CD4-positive, alpha-beta T cell treated with Interleukin-4 for 4 hours (primary cell): ENCODE results near the gene CRYBB1.
A peak's percentile ranks its signal among the peaks of the same experiment; 100 is the strongest.

Experiments used
- DNase-seq: peaks from one replicate; pipeline ENCODE4 v3.0.0-alpha.2; 2020

The CRYBB1 gene

DNA sequence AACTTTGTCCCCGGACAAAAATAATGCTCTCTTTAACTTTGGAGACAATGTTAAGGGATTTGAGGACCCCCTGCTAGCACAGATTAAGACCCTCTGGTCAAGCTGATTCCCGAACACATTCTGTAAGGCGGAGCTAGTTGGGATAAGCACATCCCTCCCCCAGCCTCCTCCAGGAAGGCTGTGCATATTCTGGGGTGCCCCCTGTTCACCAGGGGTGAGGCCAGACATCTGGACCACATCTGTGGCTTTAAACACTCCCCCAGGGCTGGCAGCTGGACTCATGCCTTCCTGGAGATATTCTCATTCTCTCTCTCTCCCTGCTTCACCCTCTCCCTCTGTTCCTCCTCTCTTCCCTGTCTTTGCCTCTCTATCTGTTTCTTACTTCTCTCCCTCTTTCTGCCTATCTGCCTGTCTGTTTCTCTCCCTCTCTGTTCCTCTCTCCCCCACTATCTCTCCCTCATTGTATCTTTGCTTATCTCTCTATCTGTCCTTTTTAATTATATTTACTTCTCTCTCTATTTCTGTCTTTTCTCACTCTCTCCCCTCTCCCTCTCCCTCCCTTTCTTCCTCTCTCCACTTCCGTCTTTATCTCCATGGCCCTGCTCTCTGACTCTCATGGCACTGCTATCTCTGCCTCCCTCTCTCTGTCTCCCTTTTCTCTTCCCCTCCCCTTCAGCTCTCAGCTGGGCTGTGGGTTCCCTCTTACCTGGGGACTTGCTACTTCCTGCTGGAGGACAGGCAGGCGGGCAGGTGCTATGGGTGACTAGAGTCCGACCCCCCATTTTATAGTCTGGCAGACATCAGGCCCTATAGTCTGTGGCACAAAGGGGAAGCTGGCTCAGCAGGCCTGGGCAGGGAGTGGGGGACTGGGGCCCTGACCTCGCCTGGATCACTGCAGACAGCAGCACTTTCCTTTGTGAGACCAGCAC, at the start of gene CRYBB1:
TSS of gene CRYBB1 (minus strand) at position 757 of the 929 bp plus-strand sequence. CDS start 1,708 bp downstream, outside the sequence.
- no peak for DNase-seq

DNA sequence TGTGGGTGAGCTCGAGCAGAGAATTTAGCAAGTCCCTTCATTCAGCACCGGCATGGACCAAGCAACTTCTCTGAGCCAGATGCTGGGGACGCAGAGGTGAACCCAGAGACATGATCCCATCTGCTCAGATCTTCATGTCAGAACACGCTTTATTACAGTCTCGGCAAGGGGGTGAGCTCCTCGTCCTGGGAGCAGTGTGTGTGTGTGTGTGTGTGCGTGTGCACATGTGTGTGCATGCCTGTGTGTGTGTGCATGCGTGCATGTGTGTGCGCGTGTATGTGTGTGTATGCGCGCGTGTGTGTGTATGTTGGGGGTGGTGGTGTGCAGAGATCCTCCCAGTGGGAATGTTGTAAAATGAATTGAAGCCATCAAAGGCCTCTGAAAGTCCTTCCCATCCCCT, 49.3 kb upstream of the CRYBB1 start:
- no peak for DNase-seq

DNA sequence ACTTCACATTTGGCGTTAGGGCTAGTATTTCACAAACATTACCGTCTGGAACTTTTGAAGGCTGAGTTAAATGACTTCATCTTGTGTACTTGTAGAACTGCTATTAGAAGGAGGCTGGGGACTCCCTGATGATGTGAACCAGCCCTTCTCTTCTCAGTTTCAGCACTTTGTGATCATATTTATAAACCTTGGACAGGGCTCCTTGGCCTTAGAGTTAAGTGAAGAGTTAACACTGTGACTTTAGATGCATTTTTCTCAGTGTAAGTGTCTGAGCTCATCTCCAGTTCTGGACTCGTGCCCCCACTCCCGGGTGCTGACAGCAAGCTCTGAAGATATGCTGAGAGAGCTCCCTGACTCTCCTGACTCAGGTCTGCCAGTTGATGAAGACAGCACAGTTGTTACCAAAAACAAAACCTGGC, 48.0 kb upstream of the CRYBB1 start:
- no peak for DNase-seq

DNA sequence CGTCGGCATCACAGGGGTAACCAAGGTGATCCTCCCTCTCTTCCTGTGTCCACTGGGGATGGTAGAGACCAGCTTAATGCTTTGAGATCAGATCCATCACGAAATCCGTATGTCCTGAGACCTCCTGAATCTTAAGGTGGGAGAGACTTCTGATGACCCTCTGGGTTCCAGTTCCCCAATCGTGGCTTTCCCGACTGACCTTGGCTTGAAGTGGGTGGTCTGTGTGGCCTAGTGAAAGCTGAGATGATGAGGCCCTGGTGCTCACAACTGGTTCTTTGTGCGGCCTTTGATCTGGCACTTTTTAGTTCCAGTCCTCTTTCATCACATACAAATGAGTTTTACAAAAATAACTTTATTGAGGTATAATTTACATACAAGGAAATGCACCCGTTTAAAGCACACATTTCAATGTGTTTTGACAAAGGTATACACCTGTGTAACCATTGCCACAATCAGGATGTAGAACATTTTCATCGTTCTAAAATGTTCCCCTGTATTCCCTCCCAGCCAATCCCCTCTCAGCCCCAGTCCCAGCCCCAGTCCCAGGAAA, 45.6 kb upstream of the CRYBB1 start:
- no peak for DNase-seq

DNA sequence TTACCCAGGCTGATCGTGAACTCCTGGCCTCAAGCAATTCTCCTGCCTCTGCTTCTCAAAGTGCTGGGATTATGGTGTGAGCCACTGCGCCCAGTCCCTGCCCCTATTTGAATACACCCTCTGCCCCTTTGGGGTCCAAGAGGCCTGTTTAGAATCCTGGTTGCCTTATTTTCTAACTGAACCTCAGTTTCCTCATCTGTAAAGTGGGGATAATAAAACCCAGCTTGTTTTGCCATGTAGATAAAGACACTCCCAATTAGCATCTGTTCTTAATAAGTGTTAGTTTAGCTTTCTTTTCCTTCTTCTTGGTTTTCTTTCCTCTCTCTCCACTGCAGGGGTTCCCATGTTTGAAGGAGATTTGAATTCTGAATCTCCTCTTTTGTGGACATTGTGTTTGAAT, 44.3 kb upstream of the CRYBB1 start:
- DNase-seq: no peak

DNA sequence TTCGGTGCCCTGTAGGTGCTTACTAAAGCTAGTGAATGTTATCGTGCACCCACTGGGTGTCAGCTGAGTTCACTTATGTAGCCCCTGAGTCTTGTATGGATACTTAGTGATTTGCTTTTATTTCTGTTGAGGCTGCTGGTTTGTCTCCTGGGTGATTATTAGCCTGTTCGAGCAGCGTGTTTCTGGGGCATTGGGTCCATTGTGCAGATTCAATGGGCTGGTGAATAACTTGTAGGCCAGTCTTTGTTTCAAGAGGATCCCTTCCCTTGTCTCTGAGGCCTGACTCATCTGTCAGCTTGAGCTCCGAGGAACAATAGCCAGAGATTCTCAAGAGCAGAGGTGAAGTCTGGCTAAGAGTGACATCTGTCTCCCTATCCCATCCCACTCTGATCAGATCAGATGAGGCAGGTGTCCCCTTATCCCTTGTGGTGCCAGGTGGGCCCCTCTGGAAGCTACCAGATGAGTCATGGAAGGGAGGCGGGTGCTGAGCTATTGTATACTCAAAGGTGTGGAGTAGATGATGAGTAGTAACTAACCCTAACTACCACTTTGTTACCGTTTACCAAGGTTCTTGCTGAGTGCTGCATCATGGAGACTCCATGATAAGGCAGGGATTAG, 43.2 kb upstream of the CRYBB1 start:
- no peak for DNase-seq

DNA sequence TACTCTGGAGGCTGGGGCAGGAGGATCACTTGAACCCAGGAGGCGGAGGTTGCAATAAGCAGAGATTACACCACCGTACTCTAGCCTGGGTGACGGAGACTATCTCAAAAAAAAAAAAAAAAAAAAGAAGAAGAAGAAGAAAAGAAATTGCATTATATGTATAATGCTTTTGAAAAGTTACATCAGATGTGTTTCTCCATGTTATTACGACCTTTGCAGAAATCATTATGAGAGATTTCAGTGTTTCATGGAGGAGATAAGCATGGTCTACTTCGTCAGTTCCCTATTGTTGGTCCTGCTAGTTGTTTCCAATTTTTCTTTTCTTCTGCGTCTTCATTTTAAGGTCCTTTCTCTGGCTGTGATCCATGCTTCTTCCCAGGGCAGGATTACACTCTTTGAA, 42.5 kb upstream of the CRYBB1 start:
- no peak for DNase-seq

DNA sequence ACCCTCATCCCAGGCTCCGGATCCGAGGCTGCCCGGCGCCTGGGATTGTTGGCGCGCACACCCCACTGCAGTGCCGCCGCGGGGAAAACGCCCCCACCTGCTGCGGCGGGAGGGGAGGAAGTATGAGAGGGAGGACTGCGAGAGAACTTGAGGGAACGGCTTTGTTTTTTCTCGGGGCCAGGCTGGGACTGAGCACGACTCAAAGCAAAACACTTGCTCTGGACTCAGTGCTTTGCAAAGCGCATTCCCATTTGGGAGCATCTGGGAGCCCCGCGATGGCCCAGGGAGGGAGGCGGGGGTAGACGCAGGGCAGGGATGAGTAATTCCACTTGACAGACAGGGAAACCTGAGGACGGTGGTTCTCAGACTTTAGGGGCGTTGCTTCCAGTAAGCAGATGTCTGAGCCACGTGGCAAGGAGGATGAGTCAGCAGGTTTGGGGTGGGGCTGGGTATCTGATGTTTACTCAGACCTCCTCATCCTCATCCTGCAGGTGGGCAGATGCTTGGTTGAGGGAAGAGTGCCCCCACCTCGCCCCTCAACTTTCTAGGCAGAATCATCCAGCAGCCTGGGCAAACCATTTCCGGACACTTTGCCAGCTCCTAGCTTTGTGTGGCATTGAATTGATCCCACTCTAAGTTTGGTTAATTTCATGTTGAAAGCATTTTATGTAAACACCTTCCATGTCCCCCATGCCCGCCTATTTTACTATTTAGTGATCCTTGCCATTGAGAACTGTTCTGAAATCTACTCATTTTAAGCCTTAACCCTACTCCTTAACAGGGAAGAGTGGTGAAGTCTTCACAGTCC, 41.0 kb upstream of the CRYBB1 start:
- DNase-seq: peak; percentile 88

DNA sequence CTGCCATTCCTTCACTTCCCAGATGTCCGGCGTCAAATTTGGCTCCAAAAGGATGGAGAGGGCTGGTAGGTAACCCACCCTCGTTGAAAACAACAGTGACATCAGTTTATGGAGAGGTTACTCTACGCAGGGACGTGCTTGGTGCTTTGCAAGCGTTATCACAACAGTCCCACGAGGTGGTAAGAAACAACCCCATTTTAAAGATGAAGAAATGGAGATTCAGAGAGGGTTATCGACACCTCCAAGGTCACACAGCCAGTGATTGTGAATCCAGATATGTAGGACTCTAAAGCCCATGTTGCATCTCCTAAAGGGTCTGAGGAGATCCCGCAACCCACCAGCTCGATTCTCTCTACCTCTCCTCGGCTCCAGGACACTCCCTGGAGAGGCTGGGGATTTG, 40.3 kb upstream of the CRYBB1 start:
- DNase-seq: no peak

DNA sequence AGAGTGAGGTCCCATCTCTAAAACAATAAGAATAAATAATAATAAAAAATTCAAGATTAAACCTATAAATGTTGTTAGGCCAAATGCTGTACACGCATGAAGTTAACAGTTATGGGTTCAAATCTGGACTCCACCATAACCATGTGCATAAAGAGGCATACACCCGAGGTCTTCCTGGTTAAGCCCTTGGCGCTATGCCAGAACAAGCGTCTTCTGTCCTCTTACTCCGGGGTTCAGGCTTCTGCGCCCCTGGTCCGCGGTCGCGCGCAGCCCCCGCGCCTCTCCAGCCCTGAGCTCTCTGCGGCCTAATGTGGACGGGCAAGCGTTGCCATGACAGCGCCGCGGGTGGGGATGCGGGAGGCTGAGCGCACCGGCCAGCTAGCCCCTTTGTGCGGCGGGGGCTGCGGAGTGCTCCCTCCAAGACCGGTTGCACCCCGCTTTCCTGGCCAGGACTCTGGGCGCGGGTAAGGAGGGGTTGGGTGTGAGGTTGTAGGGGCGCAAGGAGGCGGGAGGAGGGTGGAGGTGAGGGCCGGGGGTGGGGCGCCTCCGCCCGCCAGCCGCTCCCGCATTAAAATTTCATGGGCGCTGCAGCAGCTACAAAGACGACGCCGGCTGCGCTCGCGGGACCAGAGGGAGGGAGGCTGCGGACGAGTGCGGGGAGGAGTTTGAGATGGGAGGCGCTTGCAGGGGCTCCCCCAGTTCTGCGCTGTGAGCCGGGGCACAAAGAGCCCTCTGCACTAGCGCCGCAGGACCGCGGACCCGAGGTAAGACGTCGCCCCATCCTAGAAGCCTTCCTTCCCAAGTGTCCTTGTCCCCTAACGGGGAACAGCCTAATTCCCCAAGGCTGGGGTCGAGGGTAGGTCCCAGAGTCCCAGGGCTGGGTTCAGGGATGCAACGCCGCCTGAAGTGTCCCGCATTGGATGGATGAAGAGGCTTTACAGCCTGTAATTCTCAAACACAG, 39.3 kb upstream of the CRYBB1 start, which contains the start of gene MIAT:
TSS of gene MIAT (plus strand) at position 698 of the 961 bp plus-strand sequence.
- DNase-seq: peak; percentile 73

DNA sequence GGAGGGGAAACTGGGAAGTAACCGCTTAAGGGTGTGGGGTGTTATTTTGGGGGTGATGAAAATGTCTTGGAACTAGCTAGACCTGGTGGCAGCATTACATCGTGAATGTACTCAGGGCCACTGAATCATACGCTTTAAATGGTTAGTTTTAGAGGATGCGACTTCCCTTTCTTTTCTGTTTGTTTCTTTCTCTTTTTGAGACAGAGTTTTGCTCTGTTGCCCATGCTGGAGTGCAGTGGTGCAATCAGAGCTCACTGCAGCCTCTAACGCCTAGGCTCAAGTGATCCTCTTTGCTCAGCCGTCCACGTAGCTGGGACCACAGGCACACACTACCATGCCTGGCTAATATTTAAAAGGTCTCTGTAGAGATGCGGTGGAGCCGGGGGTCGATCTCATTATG, 34.0 kb upstream of the CRYBB1 start:
- no peak for DNase-seq

DNA sequence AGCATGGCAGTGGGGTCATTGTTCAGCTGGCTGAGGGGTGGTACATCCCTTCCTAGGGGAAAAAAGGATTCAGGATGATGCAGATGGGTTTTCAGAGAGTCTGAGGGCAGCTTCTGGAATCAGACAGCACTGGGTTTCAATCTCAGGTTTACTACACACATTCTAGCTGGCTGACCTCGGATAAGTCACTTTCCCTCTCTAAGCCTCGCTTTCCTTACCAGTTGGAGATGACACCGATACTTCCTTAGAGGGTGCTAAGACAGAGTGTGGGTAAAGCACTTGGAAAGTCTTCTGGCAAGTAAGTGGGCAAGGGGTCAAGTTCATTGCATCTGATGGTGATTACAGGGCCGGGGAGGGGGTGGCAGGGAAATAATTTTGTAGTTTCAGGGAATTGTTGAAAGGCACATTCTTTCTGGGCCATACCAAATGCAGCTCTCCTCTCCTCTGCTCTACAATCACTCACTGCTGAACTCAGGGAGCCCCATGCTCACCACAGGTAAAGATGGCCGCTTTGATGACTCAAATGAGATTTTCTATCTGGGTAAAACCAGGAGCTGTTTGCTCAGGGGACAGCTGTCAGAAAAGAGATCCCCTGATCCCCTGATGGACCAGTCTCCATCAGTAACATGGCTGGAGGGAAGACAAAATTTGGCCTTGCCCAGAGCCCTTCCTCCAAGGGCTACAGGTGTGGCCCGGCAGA, 33.0 kb upstream of the CRYBB1 start:
- no peak for DNase-seq

DNA sequence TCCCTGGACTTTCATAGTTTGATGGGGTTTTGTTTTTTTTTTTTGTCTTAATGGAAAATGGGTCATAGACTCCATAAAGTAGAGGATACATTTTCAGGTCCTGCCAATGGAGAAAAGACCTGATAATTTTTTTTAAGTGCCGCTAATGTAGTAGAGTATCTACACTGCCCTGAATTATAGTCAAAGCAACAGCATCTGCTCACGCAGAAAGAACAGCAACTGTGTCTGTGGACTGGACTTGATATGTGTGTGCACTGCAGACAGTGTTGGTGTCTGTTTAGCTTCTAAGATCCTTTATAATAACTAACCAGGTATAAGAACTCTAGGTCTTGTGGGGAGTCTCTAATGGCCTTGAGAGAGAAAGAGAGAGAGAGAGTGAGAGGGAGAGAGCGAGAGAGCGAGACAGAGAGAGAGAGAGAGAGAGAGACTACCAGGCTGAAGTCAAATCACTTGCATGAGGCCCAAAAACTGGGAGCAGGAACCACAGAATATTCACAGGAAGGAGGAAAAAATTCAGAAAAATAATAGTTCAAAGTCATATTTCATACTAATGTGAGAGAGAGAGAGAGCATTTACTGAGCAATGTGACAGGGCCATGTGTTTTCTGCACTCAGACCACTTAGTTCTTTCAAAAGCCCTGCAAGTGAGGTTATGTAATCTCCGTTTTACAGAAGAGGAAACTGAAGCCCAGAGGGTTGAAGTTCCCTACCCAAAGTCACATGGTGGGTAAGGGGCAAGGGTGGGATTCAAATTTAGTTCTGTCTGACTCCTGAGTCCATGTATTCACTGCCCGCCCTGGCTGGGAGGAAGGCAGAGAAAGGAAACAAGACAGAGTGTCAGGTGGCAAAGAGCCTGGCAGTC, 30.9 kb upstream of the CRYBB1 start:
- peak; percentile 23 for DNase-seq

DNA sequence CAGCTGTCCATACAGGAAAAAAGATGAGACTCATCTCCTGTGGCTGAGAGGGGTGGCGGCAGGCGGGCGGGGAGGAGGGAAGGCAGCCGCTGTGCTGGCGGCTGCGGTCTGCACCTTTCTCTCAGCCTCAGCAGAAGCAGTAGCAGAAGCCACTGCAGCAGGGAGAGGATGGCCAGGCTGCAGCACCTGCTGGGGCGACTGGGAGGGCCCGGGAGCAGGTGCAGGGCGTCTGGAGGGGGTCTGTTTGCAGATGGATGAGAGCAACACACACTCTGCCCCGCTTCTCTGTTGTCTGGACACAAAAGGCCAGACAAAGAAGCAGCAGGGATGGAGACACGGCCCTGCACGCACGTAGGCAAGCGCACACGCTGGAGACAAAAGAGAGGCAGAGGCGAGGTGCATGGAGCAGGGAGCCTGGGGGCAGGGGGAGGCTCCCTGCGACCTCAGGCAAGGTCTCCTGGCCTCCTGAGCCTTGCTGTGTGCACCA, 30.2 kb upstream of the CRYBB1 start:
- peak; percentile 52 for DNase-seq

DNA sequence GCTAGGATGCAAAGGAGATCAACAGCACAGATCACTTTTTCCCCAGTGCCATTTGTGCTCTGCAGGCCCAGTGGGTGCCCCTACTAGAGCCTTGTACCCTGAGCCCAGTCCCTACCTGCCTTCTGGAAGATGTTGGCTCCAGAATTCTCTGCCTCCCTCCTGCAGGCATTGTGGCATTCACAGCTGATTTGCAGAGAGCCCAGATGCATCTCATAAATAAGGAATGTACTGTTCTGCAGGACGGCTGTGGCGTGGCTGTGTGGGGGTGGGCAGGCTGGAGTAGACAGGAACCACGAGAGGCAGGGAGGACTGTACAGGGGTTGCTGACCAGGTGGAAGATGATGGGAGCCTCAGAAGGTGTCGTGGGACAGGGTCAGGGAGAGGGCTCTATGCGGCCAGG, 28.3 kb upstream of the CRYBB1 start:
- DNase-seq: no peak

DNA sequence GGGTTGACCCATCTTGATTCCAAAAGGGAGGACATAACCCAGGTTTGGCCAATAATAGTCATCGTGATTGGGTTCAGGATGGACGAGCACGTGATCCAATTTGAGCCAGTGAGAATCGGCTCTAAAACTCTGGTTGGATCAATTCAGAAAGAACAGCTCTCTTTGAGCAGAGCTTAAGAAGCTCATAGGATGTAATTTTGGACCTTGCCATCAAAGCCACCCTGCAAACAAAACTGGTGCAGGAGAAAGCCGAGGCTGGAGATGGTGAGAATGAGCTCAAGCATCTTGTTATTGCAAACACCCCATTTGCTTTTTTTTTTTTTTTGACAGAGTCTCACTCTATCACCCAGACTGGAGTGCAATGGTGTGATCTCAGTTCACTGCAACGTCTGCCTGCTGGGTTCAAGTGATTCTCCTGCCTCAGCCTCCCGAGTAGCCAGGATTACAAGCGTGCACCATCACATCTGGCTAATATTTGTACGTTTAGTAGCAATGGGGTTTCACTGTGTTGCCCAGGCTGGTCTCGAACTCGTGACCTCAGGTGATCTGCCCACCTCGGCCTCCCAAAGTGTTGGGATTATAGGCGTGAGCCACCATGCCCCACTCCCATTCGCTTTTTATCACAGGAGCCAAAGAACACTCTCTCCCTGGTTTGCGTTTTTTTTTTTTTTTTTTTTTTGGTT, 25.7 kb upstream of the CRYBB1 start:
- DNase-seq: peak; percentile 53

DNA sequence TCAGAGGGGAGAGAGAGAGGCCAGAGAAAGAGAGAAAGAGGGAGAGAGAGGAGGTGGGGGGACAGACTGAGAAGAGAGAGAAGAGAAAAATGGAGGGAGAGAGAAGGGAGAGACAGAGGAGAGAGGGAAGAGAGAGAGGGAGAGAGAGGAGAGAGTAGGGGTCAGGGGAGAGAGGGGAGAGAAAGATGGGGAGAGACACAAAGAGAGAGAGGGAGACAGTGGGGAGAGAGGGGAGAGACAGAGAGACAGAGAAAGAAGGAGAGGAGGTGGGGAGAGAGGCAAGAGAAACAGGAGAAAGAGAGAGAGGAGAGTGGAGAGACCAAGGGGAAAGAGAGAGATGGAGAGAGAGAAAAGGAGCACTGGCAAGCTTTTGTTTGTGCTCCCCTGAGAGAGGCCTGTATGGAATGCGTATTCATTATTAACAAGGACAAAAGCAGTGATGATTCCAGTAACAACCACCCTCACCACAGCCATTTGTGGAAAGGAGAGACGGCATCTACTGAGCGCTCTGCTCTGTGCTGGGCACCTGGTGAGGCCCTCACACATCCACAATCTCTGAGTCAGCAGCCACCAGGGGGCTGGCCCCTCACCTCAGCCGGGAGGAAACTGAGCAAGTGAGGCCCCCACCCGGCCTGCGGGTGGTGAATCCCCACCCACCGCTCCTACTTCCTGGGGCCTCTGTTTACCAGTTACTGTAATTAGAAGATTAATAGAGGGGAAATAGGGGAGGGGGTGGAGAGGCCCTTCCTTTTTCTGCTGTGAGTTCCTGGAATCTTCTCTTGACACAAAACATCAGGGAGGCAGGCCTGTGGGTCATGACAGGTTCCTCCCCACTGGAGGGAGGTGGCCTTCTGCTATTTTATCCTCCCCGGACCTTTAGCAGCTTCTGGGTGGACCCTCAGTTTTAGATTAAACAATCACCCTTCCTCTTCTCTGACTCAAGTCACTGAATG, 24.9 kb upstream of the CRYBB1 start:
- peak; percentile 90 for DNase-seq

DNA sequence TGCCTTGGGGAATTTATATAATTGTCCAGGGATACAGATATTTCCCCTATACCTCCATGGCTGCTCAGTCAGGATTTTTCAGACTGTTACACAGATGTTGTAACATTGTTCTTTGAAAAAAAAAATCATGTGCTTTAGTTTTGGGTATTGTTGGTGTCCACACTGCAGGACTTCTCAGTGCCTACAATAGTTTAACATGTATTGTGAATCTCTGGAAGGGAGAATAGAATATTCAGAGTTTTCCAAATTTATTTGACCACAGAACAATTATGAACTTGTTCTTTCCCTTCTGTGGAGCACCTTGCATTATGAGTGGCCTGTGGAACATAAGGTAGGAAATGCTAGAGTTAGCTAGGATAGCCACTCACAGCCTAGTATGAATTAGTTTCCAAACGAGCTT, 18.5 kb upstream of the CRYBB1 start:
- DNase-seq: no peak
